ENCODE data around the gene TMEM132E. TPM values are rescaled to one million over a fixed set of nuclear protein-coding genes. Genes with fewer than 3 reads are reported as not detected.

Gene TMEM132E
- total and polyA plus RNA-seq, 2 of the 8 experiments (the other 6 are each of a cell fraction or from before 2014, with no cell fraction given), result 0.45 to 0.60 TPM

- no peak for FAIRE-seq
- 95% methylated on average over 6 of the region's 6 CpGs; no CpG with 5 or more reads in 1 of the 2 experiments for WGBS, 2 experiments (ENCODE audit: extremely low coverage in 1 of 2, insufficient coverage in 1 of 2, insufficient read length in 1 of 2, insufficient replicate concordance in 2 of 2, low coverage in 1 of 2, low lambda C conversion rate in 2 of 2, missing lambda C conversion rate in 1 of 2)
- TF ChIP-seq SP4 (IDR thresholded peaks at IDR 0.05; ENCODE audit: low read length) (no peak), CBX5 (IDR thresholded peaks at IDR 0.05; ENCODE audit: low read depth, low read length) (no peak), POLR2A (IDR thresholded peaks at IDR 0.05; ENCODE audit: control extremely low read depth in 1 of 2, low read depth in 2 of 2, low read length in 2 of 2) (no peak), YY1 (IDR thresholded peaks at IDR 0.05; ENCODE audit: low read depth, low read length) (no peak), HDAC6 (IDR thresholded peaks at IDR 0.05; ENCODE audit: low read depth, low read length) (no peak), CEBPB (IDR thresholded peaks at IDR 0.05; ENCODE audit: low read depth, low read length) (no peak), KDM1A (IDR thresholded peaks at IDR 0.05; ENCODE audit: borderline replicate concordance, low read length) (no peak), SRF (IDR thresholded peaks at IDR 0.05; ENCODE audit: low read depth, low read length) (no peak), RAD21 (IDR thresholded peaks at IDR 0.05 in 1 of 2, conservative IDR thresholded peaks at IDR 0.05 in 1 of 2; ENCODE audit: low read depth in 2 of 2, low read length in 2 of 2) (no peak), TCF12 (IDR thresholded peaks at IDR 0.05; ENCODE audit: low read depth, low read length) (no peak), CREB1 (IDR thresholded peaks at IDR 0.05) (no peak)
- TF ChIP-seq, protein P1, sequence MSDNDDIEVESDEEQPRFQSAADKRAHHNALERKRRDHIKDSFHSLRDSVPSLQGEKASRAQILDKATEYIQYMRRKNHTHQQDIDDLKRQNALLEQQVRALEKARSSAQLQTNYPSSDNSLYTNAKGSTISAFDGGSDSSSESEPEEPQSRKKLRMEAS (IDR thresholded peaks at IDR 0.05), result no peak
- TF ChIP-seq, protein P2, sequence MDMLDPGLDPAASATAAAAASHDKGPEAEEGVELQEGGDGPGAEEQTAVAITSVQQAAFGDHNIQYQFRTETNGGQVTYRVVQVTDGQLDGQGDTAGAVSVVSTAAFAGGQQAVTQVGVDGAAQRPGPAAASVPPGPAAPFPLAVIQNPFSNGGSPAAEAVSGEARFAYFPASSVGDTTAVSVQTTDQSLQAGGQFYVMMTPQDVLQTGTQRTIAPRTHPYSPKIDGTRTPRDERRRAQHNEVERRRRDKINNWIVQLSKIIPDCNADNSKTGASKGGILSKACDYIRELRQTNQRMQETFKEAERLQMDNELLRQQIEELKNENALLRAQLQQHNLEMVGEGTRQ (IDR thresholded peaks at IDR 0.05; ENCODE audit: low read length), result no peak
These were observed 45.4 kb upstream of the TMEM132E start for GRCh38 chr17:34533806-34534527.

More at GRCh38 chr17:34533806-34534527, 45.4 kb upstream of the TMEM132E start:
- Histone ChIP-seq H4K5ac (ENCODE audit: insufficient read length, low read depth, low read length) (no peak overlapping the region), H4K20me1 (replicated peaks in 1 of 2; ENCODE audit: control insufficient read depth in 1 of 2, insufficient read depth in 2 of 2, low read length in 2 of 2) (no peaks in the 10 kb centered on the region), H3K9ac (replicated peaks in 1 of 4; ENCODE audit: extremely low read depth in 1 of 4, low read depth in 3 of 4, low read length in 3 of 4) (no peak overlapping the region), H3K23ac (ENCODE audit: insufficient read length) (no peak overlapping the region), H3K4me1 (replicated peaks in 1 of 4; ENCODE audit: control insufficient read depth in 3 of 4, insufficient read depth in 4 of 4, low read length in 3 of 4) (peaks cover 0 to 3% (median 0%) of the 10 kb centered on the region in 4 experiments; a peak in 1 of 7 replicates), H3K14ac (ENCODE audit: insufficient read length) (no peak overlapping the region), H3K4ac (replicated peaks; ENCODE audit: insufficient read length, low read depth, low read length) (no peak overlapping the region), H2BK20ac (ENCODE audit: low read length) (no peak overlapping the region), H3K4me2 (ENCODE audit: insufficient read depth in 1 of 2, low read depth in 2 of 2, low read length in 2 of 2) (no peak overlapping the region), H3K27me3 (replicated peaks in 1 of 4; ENCODE audit: control insufficient read depth in 3 of 4, extremely low read depth in 1 of 4, insufficient read depth in 3 of 4, low read length in 3 of 4) (no peaks in the 10 kb centered on the region; a peak in 1 of 7 replicates), H3K23me2 (ENCODE audit: low read depth, low read length) (no peaks in the 10 kb centered on the region), H3K36me3 (ENCODE audit: control insufficient read depth in 2 of 4, insufficient read depth in 4 of 4, low read length in 3 of 4) (no peaks in the 10 kb centered on the region), H3K18ac (ENCODE audit: extremely low read depth, low read length) (no peak overlapping the region), H3K79me1 (ENCODE audit: low read depth, low read length) (no peaks in the 10 kb centered on the region), H3K9me3 (ENCODE audit: insufficient read depth in 2 of 2, low read depth in 1 of 2, low read length in 1 of 2) (no peaks in the 10 kb centered on the region), H3K79me2 (ENCODE audit: control insufficient read depth in 1 of 2, insufficient read depth in 2 of 2, low read length in 2 of 2) (no peaks in the 10 kb centered on the region), H2BK15ac (ENCODE audit: low read length) (no peak overlapping the region), H4K91ac (replicated peaks; ENCODE audit: insufficient read length, low read length) (no peak overlapping the region), H2BK120ac (replicated peaks; ENCODE audit: low read depth, low read length) (no peak overlapping the region), H3K4me3 (ENCODE audit: extremely low read depth in 1 of 4, insufficient read depth in 2 of 4, low read depth in 3 of 4, low read length in 4 of 4) (no peak overlapping the region), H2AK5ac (ENCODE audit: low read depth, low read length) (no peak overlapping the region), H2AFZ (ENCODE audit: low read length) (no peak overlapping the region), H3K27ac (ENCODE audit: low read depth, low read length) (no peak overlapping the region), H2BK12ac (ENCODE audit: low read depth, low read length) (no peak overlapping the region), H2BK5ac (ENCODE audit: low read depth, low read length) (no peak overlapping the region), H4K8ac (ENCODE audit: extremely low read depth, insufficient read depth, low read length) (no peak overlapping the region), H3K56ac (replicated peaks; ENCODE audit: insufficient read length, low read depth, low read length) (no peak overlapping the region)
- no peak for DNase-seq (ENCODE audit: low read depth in 1 of 2, low spot score in 2 of 2)
- POLR2A ChIA-PET (ENCODE audit: partially characterized antibody), result no interaction called here
- CTCF ChIA-PET (ENCODE audit: partially characterized antibody), result interaction anchor here (1.6 to 3.9 kb wide), 3 partner anchors 8 to 114 kb away, joined by 5 to 19 read pairs (median 5); no protein-coding TSS in a partner anchor

All from H1 (cell line).